NOMO-1 (cell line): ENCODE results near the gene FLII.

Experiments
- DNase-seq, 2 experiments: peaks; one replicate each; lab custom pipeline; 2025; ENCODE audit not compliant: unreplicated experiment in 2 of 2; lab: John Stamatoyannopoulos, UW

Gene FLII

DNA sequence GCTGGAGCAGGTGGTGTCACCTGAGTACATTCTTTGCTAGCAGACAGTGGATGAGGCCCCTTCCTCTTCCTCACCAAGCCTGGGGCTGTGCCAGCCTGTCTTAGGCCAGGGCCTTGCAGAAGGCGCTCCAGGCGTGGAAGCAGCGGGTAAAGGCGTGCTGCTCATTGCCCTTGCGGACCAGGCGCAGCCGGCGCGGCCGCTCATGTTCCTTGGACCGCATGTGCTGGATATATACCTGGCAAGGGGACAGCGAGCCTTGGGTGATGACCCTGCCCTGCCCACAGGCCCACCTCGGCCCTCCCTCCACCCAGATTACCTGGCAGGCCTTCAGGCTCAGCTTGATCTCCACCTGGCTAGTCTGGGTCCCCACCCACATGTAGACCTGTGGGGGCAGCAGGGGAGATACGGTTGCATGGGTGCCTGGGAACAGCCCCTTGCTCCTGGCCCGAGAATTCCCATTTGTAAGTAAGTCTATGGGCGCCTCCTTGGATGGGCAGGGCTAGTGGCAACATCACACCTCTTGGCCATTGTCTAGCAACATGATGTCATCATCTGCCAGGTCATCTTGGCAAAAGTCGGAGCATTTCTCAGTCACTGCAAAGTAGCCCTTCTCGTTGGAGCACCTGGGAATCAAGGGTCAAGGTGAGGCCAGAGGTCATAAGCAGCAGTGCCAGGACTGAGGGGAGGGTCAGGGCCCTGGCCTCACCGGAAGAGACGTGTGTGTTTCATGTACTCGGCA is 13.3 kb downstream of the FLII start:
- DNase-seq = no peak

DNA sequence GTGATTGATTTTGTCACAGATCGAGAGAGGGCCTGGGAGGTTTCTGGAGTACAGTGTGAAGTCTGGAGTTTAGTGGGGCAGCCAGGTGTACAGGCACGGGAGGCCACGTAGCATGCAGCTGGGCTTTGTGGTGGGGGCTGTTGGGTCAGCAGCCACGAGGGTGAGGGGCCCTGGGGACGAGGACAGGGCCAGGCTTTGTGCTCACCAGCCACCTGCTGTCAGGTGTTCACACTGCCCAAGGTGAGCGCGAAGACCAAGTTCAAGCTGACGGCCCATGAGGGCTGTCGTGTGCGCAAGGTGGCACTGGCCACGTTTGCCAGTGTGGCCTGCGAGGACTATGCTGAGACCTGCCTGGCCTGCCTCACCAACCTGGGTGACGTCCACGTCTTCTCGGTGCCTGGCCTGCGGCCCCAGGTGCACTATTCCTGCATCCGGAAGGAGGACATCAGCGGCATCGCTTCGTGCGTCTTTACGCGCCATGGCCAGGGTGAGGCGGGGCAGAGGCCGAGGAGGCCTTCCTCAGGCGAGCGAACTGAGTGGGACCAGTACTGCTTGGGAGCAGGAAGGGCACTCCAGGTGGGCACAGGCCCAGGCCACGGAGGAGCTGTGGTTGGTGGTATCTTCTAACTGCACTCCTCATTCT is 17.2 kb downstream of the FLII start:
- no peak for DNase-seq

GRCh38 chr17:18240449-18240848 is 18.1 kb downstream of the FLII start:
- no peak for DNase-seq

- DNase-seq = no peak
Observed at GRCh38 chr17:18238299-18238698, 20.2 kb downstream of the FLII start.

- no peak for DNase-seq
Observed at GRCh38 chr17:18237461-18237860, 21.1 kb downstream of the FLII start.

- DNase-seq = no peak
Observed at GRCh38 chr17:18236494-18236893, 22.0 kb downstream of the FLII start.

GRCh38 chr17:18235743-18236256 is 22.7 kb downstream of the FLII start:
- DNase-seq = no peak

DNA sequence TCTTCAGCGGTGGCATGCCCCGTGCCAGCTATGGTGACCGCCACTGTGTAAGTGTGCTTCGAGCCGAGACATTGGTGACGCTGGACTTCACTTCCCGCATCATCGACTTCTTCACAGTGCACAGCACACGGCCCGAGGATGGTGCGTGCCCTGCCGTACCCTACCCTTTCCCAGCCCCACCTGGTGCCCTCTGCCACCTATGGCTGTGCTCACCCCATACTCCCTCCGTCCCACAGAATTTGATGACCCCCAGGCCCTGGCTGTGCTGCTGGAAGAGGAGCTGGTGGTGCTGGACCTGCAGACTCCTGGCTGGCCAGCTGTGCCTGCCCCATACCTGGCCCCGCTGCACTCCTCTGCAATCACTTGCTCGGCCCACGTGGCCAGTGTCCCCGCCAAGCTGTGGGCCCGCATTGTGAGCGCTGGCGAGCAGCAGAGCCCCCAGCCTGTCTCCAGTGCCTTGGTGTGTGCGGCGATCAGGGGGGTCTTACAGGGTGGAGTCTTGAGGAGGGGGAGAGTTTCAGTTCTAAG is 23.6 kb downstream of the FLII start:
- no peak for DNase-seq

DNA sequence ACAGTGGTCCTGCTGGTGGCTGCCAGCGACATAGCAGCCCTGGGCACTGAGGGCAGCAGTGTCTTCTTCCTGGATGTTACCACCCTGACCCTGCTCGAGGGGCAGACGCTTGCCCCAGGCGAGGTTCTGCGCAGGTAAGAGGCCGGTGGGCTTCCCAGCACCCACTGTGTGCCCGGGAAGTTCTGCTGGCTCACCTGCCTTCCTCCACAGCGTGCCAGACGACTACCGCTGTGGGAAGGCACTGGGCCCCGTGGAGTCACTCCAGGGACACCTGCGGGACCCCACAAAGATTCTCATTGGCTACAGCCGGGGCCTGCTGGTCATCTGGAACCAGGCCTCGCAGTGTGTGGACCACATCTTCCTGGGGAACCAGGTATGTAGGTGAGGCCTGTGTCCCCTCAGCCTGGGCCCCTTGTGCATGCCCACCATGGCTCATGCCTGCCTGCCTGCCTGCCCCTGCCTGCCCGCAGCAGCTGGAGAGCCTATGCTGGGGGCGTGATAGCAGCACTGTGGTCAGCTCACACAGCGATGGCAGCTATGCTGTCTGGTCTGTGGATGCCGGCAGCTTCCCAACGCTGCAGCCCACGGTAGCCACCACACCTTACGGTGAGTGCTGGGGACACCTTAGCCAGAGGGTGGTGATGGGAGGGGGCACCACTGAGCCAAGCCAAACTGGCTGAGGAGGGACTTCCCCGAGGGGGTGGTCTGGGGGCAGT is 24.6 kb downstream of the FLII start:
- no peak for DNase-seq

DNA sequence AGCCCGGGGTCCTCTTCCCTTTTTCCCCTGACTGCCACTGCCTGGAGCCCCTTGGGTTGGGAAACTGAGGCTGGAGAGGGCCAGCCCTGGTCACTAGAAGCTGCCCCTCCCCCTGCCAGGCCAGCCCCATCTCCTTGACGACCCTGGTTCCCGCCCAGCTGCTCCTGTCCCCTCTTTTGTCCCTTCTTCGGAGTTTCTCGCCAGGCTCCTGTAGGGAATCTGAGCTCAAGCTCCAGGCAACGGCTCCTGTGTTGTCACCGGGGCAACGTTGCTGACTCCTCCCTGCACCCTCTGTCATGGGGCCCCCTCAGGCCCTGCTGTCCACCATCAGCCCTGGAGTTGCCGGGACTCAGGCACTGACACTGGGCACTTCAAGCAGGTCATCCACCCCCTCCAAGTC is 27.4 kb downstream of the FLII start:
- no peak for DNase-seq

GRCh38 chr17:18230288-18231141 is 28.0 kb downstream of the FLII start:
- DNase-seq = no peak

DNA sequence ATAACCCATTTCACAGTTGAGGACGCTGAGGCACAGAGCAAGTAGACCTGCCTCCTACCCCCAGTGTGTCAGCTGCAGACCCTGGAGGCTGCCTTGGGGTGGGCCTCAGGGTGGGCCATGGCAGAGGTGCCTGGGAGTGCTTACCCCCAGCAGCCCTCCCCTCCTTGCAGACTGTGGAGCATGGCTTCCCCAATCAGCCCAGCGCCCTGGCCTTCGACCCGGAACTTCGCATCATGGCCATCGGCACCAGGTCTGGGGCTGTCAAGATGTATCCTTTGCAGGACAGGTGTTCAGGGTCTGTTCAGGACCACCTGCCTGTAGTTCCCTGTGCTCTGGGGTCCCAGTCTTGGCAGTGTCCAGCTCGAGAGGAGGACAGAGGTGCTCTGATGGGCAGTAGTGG is 28.8 kb downstream of the FLII start:
- DNase-seq = no peak

DNA sequence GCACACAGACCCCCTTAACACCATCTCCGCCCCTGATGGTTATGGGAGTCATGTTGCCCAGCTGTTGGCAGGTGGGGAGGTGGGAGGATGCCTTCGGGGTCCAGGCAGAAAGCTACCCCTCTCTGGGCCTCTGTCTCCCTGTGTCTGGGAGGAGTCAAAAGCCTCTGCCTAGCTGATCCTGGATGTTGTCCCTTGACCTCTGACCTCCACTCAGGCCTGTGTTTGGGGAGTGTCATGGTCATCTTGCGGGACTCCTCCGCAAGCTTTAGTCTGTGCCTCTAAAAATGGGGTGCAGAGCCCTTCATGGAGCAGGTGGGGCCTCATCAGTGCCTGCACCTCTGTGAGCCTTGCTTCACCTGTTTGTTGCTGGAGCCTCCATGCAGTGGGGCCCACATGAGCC is 29.3 kb downstream of the FLII start:
- DNase-seq = no peak

DNA sequence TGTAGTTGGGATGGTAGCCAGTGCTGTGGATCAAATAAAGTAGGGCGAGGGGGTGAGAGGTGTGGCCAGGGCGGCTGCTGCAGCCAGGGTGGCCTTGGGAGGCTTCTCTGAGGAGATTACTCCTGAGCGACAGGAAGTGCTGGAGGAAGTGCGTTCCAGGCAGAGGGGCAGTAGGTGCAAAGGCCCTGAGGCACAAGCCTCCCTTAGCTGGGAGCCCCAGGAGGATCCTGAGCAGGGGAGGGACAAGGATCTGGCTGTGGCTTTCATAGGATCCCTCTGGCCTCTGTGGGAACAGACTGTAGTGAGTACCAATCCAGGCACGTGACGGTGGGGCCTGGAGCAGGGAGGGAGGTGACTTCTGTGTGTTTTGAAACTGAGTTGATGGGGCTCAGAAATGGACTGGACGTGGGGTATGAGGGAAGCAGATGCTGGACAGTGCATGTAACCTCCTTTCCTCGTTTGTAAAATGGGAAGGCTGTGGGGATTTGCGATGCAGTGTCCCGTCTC is 30.3 kb downstream of the FLII start:
- no peak for DNase-seq

DNA sequence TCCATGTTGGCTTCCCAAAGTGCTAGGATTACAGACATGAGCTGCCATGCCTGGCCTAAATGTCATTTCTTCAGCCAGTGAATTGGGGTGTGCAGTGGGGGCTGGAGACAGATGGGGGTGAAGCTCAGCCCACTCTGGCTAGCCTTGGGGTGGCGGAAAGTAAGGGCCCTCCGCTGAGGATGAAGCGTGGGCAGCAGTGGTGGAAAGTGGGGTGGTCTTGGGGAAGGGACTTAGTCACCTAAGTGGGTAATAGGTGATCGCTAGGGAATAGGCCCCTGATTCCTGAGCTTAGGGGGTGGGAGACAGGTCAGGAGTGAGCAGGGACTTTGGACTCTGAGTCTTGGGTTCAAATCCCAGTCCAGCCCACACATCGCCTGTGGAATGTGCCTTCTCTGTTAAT is 30.9 kb downstream of the FLII start:
- DNase-seq = no peak

DNA sequence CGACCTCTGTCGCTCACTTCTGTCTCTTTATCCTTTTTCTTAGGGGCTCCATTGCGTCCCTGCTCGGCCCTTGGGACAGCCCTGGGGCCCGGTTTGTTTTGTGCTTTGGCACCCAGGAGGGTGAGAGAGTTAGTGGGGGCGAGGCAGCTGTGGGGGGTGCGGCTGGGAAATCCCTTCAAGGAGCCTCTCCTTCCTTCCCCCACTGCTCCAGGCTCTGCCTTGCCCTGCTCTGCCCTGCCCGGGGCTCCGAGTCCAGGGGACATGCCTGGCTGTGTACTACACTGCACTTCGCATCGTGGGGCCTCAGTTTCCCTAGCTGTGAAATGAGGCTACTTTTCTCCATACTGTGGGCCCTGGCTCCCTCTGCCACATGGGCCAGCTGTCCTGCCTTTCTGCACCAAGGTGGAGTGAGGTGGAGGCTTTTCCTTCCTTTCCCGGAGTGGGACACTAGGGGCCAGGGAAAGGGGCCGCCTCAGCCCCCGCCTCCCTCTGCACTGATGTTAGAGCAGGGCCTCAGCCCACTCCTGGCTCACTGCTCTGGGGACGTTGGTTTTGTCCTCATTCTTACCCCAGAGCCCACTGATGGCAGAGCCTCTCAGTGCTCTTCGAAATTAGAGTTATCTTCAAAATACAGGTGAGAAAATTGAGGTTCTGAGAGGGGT is 32.1 kb downstream of the FLII start:
- DNase-seq = no peak

DNA sequence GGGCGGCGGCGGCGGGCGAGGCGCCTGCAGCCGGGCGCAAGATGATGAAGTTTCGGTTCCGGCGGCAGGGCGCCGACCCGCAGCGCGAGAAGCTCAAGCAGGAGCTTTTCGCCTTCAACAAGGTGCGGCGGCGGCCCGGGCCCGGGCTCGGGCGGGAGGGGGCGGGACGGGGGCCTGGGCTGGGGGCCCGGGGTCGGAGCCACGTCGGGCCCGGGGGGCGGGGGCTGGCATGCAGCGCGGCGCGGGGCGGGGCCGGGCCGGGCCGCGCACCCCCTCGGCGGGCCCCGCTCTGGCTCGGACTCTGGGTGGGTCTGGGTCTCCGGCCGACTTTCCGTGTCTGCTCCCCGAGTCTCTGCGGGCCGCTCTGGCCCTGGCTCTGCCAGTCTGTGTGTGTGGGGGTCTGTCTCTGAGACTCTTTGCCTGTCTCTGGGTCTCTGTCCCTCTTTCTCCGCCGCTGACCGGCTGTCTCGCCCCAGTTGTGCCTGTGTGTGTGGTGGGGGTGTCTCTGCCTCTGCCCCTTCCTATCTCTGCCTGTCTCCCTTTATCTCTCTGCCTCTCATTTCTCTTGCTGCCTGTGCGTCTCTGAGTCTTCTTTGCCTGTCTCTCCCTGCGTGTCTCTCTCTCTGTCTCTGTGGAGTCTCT is 32.8 kb downstream of the FLII start:
- peak in 1 of 2 experiments; percentile 20 for DNase-seq

GRCh38 chr17:18225121-18225641 is 33.4 kb downstream of the FLII start, which contains the start of gene LLGL1:
LLGL1 (plus strand) TSS chr17:18225635; CDS start chr17:18225683, 48 bp downstream.
- DNase-seq = peak; percentile 84 to 95
